ENCODE results near the gene MISP.

DNA sequence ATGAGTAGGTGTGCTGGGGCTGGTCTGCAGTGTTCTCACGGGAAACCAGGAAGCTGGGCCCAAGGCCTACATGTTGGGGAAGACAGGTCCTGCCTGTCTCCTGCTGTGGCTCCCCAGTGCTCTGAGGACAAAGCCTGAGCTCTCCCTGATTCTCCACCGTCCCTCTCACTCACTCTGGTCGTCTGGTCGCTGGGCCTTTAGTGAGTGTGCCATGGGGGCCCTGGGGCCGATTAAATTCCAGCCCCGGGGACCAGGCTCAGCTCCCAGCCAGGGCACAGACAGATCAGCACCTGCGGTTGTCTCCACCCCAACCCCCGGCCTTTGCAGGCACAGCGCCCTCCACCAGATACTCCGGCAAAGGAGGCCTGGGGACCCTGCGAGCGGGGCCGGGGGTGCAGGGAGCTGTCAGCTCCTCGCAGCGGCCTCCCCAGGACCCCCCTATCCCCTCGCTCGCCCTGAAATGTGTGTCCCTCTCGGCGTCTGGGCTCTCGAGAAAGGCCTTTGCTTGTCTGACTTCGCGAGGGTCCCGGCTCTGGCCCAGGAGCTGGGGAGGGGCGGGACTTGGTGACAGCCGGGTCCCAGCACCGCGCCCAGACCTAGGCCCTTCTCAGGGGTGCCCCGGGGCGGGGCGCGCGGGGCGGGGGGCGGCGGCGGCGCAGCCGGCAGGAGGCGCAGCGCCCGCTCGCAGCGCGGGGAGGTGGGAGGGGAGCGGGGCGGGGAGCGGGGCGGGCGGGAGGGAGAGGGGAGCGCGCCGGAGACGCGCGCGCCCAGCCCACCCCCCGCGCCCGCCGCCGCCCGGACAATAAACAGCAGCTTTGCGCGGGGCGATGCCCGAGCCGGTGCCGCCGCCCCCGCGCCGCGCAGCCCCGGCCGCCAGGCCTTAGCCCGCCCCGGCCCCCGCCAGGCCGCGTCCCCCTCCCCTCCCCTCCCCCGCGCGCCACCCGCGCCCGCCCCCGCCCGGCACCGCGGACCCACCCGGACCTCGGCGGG is 42.5 kb upstream of the MISP start, which contains the start of gene PALM:
- TF ChIP-seq EZH2 (IDR thresholded peaks at IDR 0.05) (no peak), EZH2phosphoT487 (IDR thresholded peaks at IDR 0.05) (no peak)
- TF ChIP-seq, protein P1, sequence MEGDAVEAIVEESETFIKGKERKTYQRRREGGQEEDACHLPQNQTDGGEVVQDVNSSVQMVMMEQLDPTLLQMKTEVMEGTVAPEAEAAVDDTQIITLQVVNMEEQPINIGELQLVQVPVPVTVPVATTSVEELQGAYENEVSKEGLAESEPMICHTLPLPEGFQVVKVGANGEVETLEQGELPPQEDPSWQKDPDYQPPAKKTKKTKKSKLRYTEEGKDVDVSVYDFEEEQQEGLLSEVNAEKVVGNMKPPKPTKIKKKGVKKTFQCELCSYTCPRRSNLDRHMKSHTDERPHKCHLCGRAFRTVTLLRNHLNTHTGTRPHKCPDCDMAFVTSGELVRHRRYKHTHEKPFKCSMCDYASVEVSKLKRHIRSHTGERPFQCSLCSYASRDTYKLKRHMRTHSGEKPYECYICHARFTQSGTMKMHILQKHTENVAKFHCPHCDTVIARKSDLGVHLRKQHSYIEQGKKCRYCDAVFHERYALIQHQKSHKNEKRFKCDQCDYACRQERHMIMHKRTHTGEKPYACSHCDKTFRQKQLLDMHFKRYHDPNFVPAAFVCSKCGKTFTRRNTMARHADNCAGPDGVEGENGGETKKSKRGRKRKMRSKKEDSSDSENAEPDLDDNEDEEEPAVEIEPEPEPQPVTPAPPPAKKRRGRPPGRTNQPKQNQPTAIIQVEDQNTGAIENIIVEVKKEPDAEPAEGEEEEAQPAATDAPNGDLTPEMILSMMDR (IDR thresholded peaks at IDR 0.05): peak; percentile 22

All from neural progenitor cell (in vitro differentiated cells).